Colonic mucosa (tissue), 4 donors: Measurements from ENCODE around the gene GTF2E1. TPM values are rescaled to one million over a fixed set of nuclear protein-coding genes. Genes with fewer than 3 reads are reported as not detected.
A peak's percentile ranks its signal among the peaks of the same experiment; 100 is the strongest.

Experiments
- DNase-seq: peaks from one replicate; pipeline ENCODE4 v3.0.0-alpha.2; 2020
- H3K27ac ChIP-seq: fragments of 200-600 bp; one replicate; pipeline ENCODE4 v1.8.0; 2021
- H3K27me3 ChIP-seq: fragments of 200-600 bp; one replicate; pipeline ENCODE4 v1.8.0; 2021
- H3K36me3 ChIP-seq: fragments of 200-600 bp; one replicate; pipeline ENCODE4 v1.8.0; 2021
- H3K4me1 ChIP-seq: fragments of 200-600 bp; one replicate; pipeline ENCODE4 v1.8.0; 2021; ENCODE audit warnings: mild to moderate bottlenecking
- H3K4me3 ChIP-seq: fragments of 200-600 bp; one replicate; pipeline ENCODE4 v1.8.0; 2021
- H3K9ac ChIP-seq, 2 donors: one replicate each; pipeline ENCODE4 v1.7.0; 2013; ENCODE audit warnings: control low read depth in 2 of 2, low read depth in 2 of 2, low read length in 2 of 2
- H3K9me3 ChIP-seq: fragments of 200-600 bp; one replicate; pipeline ENCODE4 v1.8.0; 2021
- CTCF ChIP-seq: fragments of 200-600 bp; IDR thresholded peaks from one replicate; pipeline ENCODE4 v1.8.0; 2022; ENCODE audit warnings: antibody characterized with exemption, mild to moderate bottlenecking
- intact Hi-C: fragments of 100-400 bp; cut with DNase I; formaldehyde crosslinking; loops from one replicate; pipeline ENCODE4 v1.14.1; 2022
- total RNA-seq, 2 donors: library from RNA; stranded (reverse); fragmentation: NEBNext Ultra II Directional in 1 of 2; extraction: Animal tissue kit (Norgen Biotek cat#: 25700) in 1 of 2; gene quantifications; one replicate each; pipeline ENCODE4 v1.2.1, GENCODE V29; 2021
- donor health status: healthy.
- donor health status: DM: no; HTN: no; CAD: no.
- donor health status: DM: no; HTN: no; CAD: no.

Gene GTF2E1
- 10 to 100 TPM; 15.2 to 17.9 TPM for total RNA-seq

DNA sequence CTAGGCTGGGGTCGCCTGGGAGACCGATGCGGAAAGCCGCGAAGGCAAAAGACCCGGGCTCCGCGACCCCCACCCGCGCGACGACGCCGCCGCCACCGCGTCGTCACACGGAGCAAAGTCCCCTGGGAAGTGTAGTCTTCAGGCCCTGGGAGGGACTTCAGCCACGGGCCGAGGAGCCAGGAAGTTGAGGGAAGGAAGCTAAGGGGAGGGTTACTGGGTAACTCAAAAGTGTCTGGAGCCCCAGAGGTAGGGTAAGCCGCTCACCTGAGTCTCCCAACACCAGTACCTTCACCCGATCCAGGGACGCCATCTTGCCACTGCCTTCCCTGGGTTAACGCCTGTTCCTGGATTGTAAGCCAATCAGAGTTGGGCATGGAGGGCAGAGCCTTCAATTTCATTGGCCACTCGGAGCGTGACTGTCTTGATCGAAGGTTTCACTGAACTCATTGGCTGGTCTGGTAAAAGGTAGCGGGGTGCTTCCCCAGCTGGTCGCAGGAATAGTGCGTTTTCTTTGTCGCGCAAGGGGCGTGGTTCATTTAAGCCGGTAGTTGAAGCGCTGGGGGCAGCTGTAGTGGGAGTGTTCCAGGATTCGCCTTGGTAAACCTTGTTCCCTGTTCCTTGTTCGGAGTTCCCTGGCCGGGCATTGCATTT, at the start of gene GTF2E1, which contains the start of gene RABL3:
GTF2E1 (plus strand) TSS at position 547 of the 651 bp plus-strand sequence. CDS start 7,809 bp downstream, outside the sequence.
RABL3 (minus strand) TSS at position 319 of the 651 bp plus-strand sequence; CDS start at position 310, 9 bp downstream.
- TF ChIP-seq CTCF = no peak
- intact Hi-C loops = loop anchor here (5.0 to 10.0 kb wide), 2 partner anchors 52 to 145 kb away; partner anchors contain the start of gene NDUFB4
- Histone ChIP-seq H3K27me3 (no peaks in the 10 kb centered on the region), H3K9me3 (no peaks in the 10 kb centered on the region), H3K4me3 (peak within 1 kb of the TSS; percentile 93), H3K9ac (peak within 1 kb of the TSS; percentile 89 to 93), H3K27ac (peak within 1 kb of the TSS; percentile 91), H3K4me1 (no peaks in the 10 kb centered on the region), H3K36me3 (no peaks in the 10 kb centered on the region)
- peak; percentile 99 for DNase-seq

DNA sequence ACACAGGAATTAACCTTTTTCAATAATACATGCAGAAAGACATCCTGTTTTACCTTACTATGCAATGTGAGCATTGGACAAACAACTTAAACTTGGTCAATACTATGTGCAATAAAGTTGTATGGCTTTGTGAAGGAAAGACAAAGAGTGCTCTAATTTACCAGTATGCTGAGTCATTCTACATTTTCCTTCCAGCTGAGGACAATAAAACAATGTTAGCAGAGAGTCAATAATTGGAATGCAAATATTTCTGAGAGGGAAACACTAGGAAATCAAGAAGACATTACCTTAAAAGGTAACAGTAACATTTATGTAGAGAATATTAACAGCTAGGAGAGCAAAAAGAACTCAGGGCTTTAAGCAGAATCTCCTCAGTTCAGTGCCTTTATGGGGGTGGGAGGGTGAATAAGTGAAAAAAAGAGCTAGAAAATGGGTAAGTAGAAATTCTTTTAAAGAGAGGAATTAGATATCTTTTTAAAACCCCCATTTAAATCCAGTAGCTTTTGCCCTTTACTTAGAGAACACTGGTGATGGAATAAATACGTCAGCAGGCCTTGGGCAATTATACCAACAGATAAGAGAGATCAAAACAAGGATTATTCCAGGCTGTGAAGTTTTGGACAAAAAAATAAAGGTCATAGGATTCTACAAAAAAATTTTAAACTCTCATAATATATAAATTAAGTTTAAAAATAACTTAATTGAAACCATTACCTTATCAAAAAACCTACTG, 48.9 kb upstream of the GTF2E1 start:
- no peak for TF ChIP-seq CTCF
- no peak for DNase-seq
- Histone ChIP-seq H3K9me3 (no peaks in the 10 kb centered on the region), H3K4me3 (no peak overlapping the region), H3K36me3 (no peaks in the 10 kb centered on the region), H3K9ac (no peak overlapping the region), H3K4me1 (no peaks in the 10 kb centered on the region), H3K27ac (peak overlapping the region; percentile 56), H3K27me3 (no peaks in the 10 kb centered on the region)
- intact Hi-C loops = no loop called here

DNA sequence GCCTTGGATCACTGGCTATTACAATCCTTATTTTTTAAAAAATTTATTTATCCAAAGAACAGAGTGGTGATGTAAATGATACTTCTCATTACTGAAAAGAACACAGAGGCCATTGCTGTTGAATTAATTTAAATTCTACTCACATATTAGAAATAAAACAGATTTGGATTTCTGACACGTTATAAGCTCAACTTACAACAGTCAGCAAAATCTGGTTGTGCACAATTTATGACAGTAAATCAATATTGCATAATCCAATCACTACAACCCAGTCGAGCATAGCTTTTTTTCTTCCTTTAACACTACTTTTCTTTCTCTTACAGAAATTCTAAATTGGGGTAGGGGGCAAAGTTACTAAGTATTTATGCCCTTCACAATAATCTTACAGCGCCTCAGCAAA, 43.2 kb upstream of the GTF2E1 start:
- Histone ChIP-seq H3K27ac (no peak overlapping the region), H3K4me3 (no peak overlapping the region), H3K4me1 (no peaks in the 10 kb centered on the region), H3K27me3 (no peaks in the 10 kb centered on the region), H3K9ac (no peak overlapping the region), H3K36me3 (no peaks in the 10 kb centered on the region), H3K9me3 (no peaks in the 10 kb centered on the region)
- no peak for TF ChIP-seq CTCF
- intact Hi-C loops = no loop called here
- DNase-seq = no peak

GRCh38 chr3:120705884-120706582, 36.5 kb upstream of the GTF2E1 start:
- H3K36me3 ChIP-seq = no peaks in the 10 kb centered on the region
- intact Hi-C loops = no loop called here
- no peak overlapping the region for H3K27ac ChIP-seq
- no peak for DNase-seq
- no peak overlapping the region for H3K9ac ChIP-seq
- no peak overlapping the region for H3K4me3 ChIP-seq
- no peak for TF ChIP-seq CTCF
- no peaks in the 10 kb centered on the region for H3K27me3 ChIP-seq
- H3K9me3 ChIP-seq = no peaks in the 10 kb centered on the region
- no peaks in the 10 kb centered on the region for H3K4me1 ChIP-seq

- no peak for DNase-seq
- Histone ChIP-seq H3K27me3 (no peaks in the 10 kb centered on the region), H3K9me3 (no peaks in the 10 kb centered on the region), H3K36me3 (no peaks in the 10 kb centered on the region), H3K4me3 (no peak overlapping the region), H3K9ac (no peak overlapping the region), H3K4me1 (no peaks in the 10 kb centered on the region), H3K27ac (no peak overlapping the region)
- intact Hi-C loops = no loop called here
- TF ChIP-seq CTCF = no peak
Observed at GRCh38 chr3:120706950-120707349, 35.6 kb upstream of the GTF2E1 start.
